DOHH2 (cell line): Measurements from ENCODE around the gene AMDHD1.

ENCODE experiments used
- H3F3A ChIP-seq: fragments of 200-600 bp; sonication (generic), shearing (Covaris generic); 2 replicates; pipeline ENCODE4 v1.6.0; 2016; ENCODE audit warnings: antibody characterized with exemption, mild to moderate bottlenecking; ENCODE audit not compliant: control insufficient read depth, insufficient read depth
- H3K27ac ChIP-seq: fragments of 200-600 bp; sonication (generic); 2 replicates; pipeline ENCODE4 v1.5.1; 2014; ENCODE audit warnings: low read depth, mild to moderate bottlenecking, low read length, moderate library complexity
- H3K27me3 ChIP-seq: fragments of 200-600 bp; sonication (generic); 2 replicates; pipeline ENCODE4 v1.6.1; 2014; ENCODE audit warnings: mild to moderate bottlenecking, low read length, mixed read lengths; ENCODE audit not compliant: control insufficient read depth
- H3K36me3 ChIP-seq: fragments of 200-600 bp; sonication (generic); 2 replicates; pipeline ENCODE4 v1.6.1; 2014; ENCODE audit warnings: mild to moderate bottlenecking, low read length, moderate library complexity, mixed read lengths; ENCODE audit not compliant: control insufficient read depth
- H3K4me1 ChIP-seq: fragments of 200-600 bp; sonication (generic); 2 replicates; pipeline ENCODE4 v1.6.1; 2014; ENCODE audit warnings: mild to moderate bottlenecking, low read length, mixed read lengths; ENCODE audit not compliant: control insufficient read depth
- H3K4me2 ChIP-seq: fragments of 200-600 bp; sonication (generic); 2 replicates; pipeline ENCODE4 v1.6.0; 2014; ENCODE audit warnings: mild to moderate bottlenecking, low read length, moderate library complexity
- H3K4me3 ChIP-seq: fragments of 200-600 bp; sonication (generic); 2 replicates; pipeline ENCODE4 v1.5.1; 2014; ENCODE audit warnings: mild to moderate bottlenecking, low read length, mixed read lengths
- H3K79me2 ChIP-seq: fragments of 200-600 bp; sonication (generic); 2 replicates; pipeline ENCODE4 v1.6.1; 2014; ENCODE audit warnings: mild to moderate bottlenecking, low read length, mixed read lengths; ENCODE audit not compliant: control insufficient read depth
- H3K9me2 ChIP-seq: fragments of 200-600 bp; sonication (generic); replicated peaks from 2 replicates; pipeline ENCODE4 v1.6.1; 2014; ENCODE audit warnings: mild to moderate bottlenecking, low read length, mixed read lengths; ENCODE audit not compliant: control insufficient read depth
- H3K9me3 ChIP-seq: fragments of 200-600 bp; sonication (generic); 2 replicates; pipeline ENCODE4 v1.6.1; 2014; ENCODE audit warnings: antibody characterized with exemption, low read length, mixed read lengths; ENCODE audit not compliant: control insufficient read depth, insufficient read depth
- H4K20me1 ChIP-seq: fragments of 200-600 bp; sonication (generic); 2 replicates; pipeline ENCODE4 v1.6.0; 2014; ENCODE audit warnings: low read depth, mild to moderate bottlenecking, antibody characterized with exemption, low read length, moderate library complexity; ENCODE audit not compliant: control insufficient read depth, insufficient read depth
- CTCF ChIP-seq: fragments of 200-600 bp; sonication (generic); IDR thresholded peaks from one replicate; pipeline ENCODE4 v1.5.1; 2014; ENCODE audit warnings: antibody characterized with exemption, mild to moderate bottlenecking, low read depth, low read length; ENCODE audit not compliant: poor library complexity, severe bottlenecking
- EZH2phosphoT487 ChIP-seq: fragments of 200-600 bp; sonication (generic); IDR thresholded peaks from 2 replicates; pipeline ENCODE4 v1.6.1; 2017; ENCODE audit warnings: borderline replicate concordance, mild to moderate bottlenecking, antibody characterized with exemption, low read length, moderate library complexity, mixed read lengths

Gene AMDHD1

GRCh38 chr12:96000858-96001257 is 57.7 kb downstream of the AMDHD1 start:
- no peaks in the 10 kb centered on the region for H3K27me3 ChIP-seq
- TF ChIP-seq CTCF: no peak
- TF ChIP-seq EZH2phosphoT487: no peak
- no peak overlapping the region for H3K27ac ChIP-seq
- H3K4me3 ChIP-seq: no peak overlapping the region
- H3F3A ChIP-seq: no peaks in the 10 kb centered on the region
- H3K4me1 ChIP-seq: peaks cover 3% of the 10 kb centered on the region; the same call in 1 of the 2 replicates
- H4K20me1 ChIP-seq: no peaks in the 10 kb centered on the region
- no peaks in the 10 kb centered on the region for H3K9me2 ChIP-seq
- peaks cover 35% of the 10 kb centered on the region for H3K36me3 ChIP-seq
- no peak overlapping the region for H3K4me2 ChIP-seq
- H3K9me3 ChIP-seq: no peaks in the 10 kb centered on the region
- H3K79me2 ChIP-seq: no peaks in the 10 kb centered on the region

- Histone ChIP-seq H3F3A (no peaks in the 10 kb centered on the region), H3K36me3 (peaks cover 71% of the 10 kb centered on the region), H3K27ac (no peak overlapping the region), H3K4me3 (no peak overlapping the region), H3K9me2 (no peaks in the 10 kb centered on the region), H3K4me1 (no peaks in the 10 kb centered on the region), H3K4me2 (no peak overlapping the region), H3K79me2 (no peaks in the 10 kb centered on the region), H3K27me3 (no peaks in the 10 kb centered on the region), H3K9me3 (no peaks in the 10 kb centered on the region), H4K20me1 (no peaks in the 10 kb centered on the region)
- TF ChIP-seq CTCF: no peak
- TF ChIP-seq EZH2phosphoT487: no peak
These were observed 63.6 kb downstream of the AMDHD1 start for GRCh38 chr12:96006727-96007126.

- Histone ChIP-seq H3K27me3 (no peaks in the 10 kb centered on the region), H3K4me1 (no peaks in the 10 kb centered on the region), H3K9me2 (no peaks in the 10 kb centered on the region), H3K27ac (no peak overlapping the region), H3K36me3 (peaks cover 76% of the 10 kb centered on the region), H3F3A (no peaks in the 10 kb centered on the region), H3K79me2 (no peaks in the 10 kb centered on the region), H3K4me2 (no peak overlapping the region), H3K9me3 (no peaks in the 10 kb centered on the region), H3K4me3 (no peak overlapping the region), H4K20me1 (no peaks in the 10 kb centered on the region)
- TF ChIP-seq CTCF (no peak), EZH2phosphoT487 (no peak)
These were observed 64.6 kb downstream of the AMDHD1 start for GRCh38 chr12:96007729-96008128.
